GM10266 (cell line): ENCODE data around the gene GSC2.

Experiments
- DNase-seq: peaks from one replicate; pipeline ENCODE4 v3.0.0; 2012; ENCODE audit errors: extremely low spot score
- TF ChIP-seq, protein P1 (sequence below): IDR thresholded peaks from 2 replicates; pipeline ENCODE4 v1.5.1; 2012; ENCODE audit warnings: mild to moderate bottlenecking, low read depth; ENCODE audit not compliant: control insufficient read depth, insufficient read depth; ENCODE audit errors: missing control alignments

Gene GSC2

DNA sequence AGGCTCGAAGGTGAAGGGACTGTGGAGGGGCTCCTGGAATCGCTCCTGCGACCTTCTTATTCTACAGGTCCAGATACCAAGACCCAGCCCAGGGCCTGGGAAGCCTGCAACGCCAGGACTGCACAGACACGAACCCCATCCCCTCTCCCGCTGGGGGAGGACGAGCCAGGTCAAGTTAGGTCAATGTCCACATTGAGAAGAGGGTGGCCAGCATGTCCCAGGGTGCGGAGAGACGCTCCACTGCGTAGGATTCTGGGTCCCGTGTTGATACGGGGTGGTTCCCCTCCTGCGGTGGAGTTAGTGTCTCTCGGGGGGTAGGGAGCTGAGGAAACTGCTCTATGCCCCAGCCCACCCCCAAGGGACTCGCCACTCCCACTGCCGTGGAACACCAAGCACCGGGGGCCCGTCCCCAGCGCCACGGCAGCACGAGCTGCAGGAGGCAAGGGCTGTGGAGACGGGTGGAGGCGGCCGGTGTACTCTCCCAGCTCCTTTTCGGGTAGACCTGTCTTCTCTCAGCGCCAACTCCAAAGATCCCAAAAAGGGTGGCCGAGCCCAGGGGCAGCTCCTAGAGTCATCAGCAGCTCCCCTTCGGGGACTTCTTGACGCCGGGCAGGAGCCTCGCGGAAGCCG is 1.6 kb downstream of the GSC2 start:
- TF ChIP-seq, protein P1, sequence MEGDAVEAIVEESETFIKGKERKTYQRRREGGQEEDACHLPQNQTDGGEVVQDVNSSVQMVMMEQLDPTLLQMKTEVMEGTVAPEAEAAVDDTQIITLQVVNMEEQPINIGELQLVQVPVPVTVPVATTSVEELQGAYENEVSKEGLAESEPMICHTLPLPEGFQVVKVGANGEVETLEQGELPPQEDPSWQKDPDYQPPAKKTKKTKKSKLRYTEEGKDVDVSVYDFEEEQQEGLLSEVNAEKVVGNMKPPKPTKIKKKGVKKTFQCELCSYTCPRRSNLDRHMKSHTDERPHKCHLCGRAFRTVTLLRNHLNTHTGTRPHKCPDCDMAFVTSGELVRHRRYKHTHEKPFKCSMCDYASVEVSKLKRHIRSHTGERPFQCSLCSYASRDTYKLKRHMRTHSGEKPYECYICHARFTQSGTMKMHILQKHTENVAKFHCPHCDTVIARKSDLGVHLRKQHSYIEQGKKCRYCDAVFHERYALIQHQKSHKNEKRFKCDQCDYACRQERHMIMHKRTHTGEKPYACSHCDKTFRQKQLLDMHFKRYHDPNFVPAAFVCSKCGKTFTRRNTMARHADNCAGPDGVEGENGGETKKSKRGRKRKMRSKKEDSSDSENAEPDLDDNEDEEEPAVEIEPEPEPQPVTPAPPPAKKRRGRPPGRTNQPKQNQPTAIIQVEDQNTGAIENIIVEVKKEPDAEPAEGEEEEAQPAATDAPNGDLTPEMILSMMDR = no peak
- DNase-seq = no peak

DNA sequence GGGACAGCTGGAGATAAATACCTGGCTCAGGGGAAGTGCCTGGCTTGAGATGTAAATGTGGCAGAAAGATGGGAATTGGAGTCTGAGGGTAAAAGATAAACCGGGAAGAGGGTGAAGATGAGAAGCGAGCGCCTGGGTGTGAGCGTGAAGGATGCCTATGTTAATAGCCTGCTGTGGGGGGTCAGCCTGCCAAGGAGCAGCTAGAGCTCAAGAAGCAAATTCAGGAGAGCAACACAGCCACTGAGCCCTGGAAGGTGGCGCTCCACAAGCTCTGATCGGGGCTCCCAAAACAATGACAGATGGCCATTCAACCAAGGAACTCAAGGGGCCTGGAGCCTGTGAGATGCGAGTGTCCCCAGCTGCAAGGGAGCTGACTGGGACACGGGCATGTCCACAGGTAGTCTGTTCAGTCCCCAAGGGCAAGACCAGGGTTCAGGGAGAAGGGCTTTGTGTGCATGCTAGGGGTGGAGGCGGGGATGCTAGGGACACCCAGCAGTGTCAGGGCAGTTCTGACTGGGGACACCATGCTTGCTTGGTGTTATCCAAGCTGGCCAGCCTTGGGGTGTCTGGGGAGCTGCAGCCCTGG is 2.8 kb downstream of the GSC2 start:
- no peak for DNase-seq
- TF ChIP-seq, protein P1 = no peak

DNA sequence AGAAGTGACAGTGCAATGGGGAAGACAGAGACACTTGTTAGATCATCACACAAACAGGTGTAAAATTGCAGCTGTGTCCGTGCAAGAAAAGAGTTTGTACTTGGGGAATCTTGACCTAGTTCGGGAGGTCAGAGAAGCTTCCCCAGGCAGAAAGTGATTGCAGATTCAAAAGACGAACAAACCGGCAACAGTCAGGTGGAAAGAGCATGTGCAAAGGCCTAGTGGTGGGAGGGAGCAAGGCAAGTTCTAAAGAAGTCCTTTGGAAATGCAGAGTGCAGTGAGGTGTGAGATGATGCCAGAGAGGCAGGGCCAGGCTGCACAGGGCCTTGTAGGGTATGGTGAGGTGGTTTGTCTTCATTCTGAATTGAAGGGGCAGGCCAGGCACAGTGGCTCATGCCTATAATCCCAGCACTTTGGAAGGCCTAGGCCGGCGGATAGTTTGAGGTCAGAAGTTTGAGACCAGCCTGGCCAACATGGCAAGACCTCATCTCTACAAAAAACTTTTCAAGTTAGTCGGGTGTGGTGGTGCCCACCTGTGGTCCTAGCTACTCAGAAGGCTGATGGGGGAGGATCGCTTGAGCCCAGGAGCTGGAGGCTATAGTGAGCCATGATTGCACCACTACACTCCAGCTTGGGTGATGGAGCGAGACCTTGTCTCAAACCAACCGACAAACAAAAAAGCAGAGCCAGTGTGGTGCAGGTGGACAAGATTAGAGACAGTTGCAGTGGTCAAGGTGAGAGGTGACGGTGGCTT is 3.7 kb downstream of the GSC2 start:
- TF ChIP-seq, protein P1 = no peak

DNA sequence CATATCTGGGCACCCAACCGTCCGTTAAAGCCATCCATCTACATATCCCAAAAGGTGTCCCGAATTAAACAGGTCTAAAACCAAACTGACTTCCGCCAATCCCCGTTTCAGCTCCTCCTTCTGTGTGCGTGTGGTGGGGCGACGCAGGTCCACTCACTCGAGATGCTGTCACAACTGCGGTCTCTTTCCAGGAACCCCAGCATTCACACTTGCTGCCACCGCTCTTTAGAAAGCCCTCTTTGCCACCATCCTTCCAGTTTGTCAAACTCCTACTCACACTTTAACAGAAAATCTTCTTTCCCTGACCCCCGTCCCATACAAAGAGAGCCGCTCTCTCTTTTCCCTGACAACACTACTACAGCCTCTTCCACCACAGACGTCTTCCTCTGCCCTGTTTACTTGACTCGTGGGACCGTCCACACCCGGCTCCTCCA is 6.1 kb downstream of the GSC2 start:
- TF ChIP-seq, protein P1 = no peak
- DNase-seq = no peak

More for the DNA sequence above, 3.7 kb downstream of the GSC2 start:
- no peak for DNase-seq

DNA sequence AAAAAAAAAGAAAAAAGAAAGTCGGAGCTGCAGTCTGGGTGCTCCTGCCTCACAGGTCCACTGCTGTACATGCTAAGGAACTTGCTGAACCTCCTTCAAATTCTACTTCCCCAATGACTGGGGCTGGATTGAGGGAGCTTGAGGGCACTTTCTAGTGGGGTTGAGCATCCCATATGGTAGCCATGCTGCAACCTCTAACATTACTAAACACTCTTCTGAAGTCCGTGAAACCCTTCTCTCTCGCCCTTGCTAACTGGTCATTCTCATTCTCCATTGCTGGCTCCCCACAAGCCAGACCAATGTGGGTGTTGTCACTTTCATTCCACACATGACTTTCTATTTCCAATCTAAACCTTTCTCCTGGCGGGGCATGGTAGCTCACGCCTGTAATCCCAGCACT is 6.9 kb downstream of the GSC2 start:
- DNase-seq = no peak
- TF ChIP-seq, protein P1 = no peak

DNA sequence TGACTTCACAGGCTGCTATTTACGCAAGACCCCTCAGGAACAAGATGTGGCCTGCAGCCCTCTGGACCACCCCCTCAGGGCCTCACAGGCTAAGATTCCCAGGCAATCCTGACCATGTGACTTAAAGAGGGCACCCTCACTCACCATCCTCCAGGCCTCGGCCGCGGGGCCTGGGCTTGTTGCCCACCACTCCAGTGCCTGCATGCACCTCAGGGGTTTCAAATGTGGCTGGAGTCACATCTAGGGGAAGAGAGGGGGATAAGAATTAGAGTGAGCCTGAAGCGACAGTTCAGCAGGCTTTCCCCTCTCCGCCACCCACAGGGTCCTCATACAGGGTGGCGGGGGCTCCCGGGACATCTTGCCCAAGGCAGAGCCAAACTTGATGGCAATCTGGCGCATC is 7.7 kb downstream of the GSC2 start:
- DNase-seq = no peak
- TF ChIP-seq, protein P1 = no peak

DNA sequence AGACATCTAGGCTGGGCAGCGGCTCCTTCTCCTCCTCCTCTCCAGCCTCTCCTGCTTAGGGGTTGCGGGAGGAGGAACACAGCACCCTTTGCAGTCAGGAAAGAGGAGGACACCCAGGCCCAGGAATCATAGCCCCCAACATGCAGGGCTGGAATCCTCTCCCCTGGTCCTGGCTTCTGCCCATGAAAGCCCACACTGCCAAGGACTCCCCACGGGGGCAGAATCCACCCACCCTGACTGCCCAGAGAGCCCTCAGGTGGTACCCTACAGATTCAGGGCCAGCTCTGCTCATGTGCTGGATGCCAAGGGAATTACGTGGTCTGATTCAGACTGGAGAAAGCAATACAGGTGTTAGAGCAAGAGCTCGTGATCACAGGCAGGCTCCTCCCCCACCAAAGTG is 10.1 kb downstream of the GSC2 start:
- DNase-seq = no peak
- TF ChIP-seq, protein P1 = no peak
